HG03135 (cell line): ENCODE measurements around the gene ZMYND11.

Source experiments
- ATAC-seq: cut with Tn5 transposase; IDR thresholded peaks from one replicate; pipeline ENCODE4 v1.9.1; 2021; ENCODE audit warnings: mild to moderate bottlenecking, moderate library complexity; ENCODE audit not compliant: unreplicated experiment

Gene ZMYND11

DNA sequence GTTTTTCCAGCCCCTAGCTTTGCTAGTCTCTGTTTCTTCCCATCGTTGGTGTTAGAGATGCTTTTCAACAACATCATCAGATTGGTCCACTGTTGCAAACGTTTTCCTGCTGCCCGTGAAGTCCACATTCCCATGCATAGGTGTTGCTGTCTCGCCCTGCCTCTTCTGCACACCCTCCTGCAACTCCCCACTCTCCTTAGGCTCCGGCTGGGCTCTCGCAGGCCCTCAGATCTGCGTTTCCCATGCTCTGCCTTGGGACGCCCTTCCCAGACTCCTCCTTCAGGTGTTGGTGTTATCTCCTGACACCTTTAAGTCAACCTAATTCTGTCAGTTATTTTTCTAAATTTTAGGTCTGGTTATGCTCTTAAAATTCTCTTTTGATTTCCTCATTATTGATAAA lies 55.0 kb downstream of the ZMYND11 start:
- no peak for ATAC-seq

- ATAC-seq: no peak
Measured at GRCh38 chr10:191703-192518, 56.7 kb downstream of the ZMYND11 start.

- no peak for ATAC-seq
Measured at GRCh38 chr10:194281-194680, 59.0 kb downstream of the ZMYND11 start.

DNA sequence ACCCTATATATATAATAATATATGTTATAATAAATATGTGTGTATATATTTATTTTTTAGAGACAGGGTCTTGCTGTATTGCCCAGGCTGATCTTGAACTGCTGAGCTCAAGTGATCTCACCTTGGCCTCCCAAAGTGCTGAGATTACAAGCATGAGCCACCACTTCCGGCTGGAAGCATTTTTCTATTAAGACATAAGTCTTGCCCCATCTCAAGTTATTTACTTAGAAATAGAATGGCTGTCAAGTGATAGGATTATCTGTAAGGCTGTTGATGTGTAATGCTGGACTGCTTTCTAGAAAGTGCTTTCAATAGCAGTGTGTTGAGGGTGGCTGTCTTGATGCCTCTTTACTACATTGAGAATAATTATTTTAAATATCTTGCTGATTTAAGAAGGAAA lies 65.2 kb downstream of the ZMYND11 start:
- ATAC-seq: no peak

- ATAC-seq: no peak
Measured at GRCh38 chr10:201328-201771, 66.1 kb downstream of the ZMYND11 start.

GRCh38 chr10:208616-209015 lies 73.4 kb downstream of the ZMYND11 start:
- no peak for ATAC-seq

- ATAC-seq: no peak
Measured at GRCh38 chr10:209357-209756, 74.1 kb downstream of the ZMYND11 start.

GRCh38 chr10:210297-210696 lies 75.0 kb downstream of the ZMYND11 start:
- no peak for ATAC-seq

- no peak for ATAC-seq
Measured at GRCh38 chr10:215444-215843, 80.2 kb downstream of the ZMYND11 start.

DNA sequence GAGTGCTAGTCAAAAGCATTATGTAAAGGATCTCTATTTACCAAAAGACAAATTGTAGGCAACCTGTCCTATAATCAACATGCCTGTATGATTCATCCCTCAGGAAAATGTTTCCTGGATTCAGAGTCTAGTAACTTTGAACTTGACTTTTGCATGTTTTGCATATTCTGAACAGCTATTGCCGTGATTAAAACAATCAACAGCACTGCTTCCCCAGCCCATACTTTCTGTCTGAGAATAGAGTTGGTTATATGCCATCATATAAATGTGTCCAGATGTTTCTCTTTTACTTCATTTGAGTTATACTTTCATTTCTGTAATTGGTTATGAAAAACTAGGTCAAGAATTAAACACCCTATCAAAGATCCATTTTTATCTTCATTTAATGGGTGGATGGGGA lies 83.5 kb downstream of the ZMYND11 start:
- no peak for ATAC-seq

DNA sequence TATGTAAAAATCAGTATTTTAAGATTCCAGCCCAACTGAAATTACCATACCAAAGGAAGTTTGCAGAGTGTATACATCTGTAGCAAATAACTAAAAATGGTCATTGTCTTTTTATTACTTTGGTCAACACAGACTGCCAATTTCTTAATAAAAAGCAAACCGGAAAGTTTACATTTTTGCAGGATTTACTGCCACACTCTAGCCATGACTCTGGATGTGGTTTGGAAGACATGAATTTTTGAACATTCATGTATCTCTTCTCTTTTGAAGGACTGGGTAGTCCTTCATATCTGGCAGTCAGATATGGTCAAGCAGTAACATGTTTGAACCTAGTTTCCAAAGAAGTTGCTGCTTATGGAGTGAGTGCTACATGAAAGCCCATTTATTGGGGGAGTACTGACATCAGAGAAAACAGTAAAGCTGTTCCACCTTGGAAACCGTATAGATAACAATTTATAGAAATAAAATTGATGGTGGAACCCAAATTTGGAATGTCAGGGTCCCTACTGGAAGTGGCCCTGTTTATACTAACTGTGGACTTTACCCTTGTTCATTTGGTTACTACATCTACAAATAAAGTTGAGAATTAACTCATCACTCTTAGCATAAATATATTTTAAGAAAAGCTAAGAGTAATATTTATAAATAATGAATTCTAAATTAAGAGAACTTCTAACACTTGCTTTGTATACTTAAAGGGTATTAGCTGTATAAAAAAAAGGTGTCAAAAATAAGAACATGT lies 84.6 kb downstream of the ZMYND11 start:
- no peak for ATAC-seq

DNA sequence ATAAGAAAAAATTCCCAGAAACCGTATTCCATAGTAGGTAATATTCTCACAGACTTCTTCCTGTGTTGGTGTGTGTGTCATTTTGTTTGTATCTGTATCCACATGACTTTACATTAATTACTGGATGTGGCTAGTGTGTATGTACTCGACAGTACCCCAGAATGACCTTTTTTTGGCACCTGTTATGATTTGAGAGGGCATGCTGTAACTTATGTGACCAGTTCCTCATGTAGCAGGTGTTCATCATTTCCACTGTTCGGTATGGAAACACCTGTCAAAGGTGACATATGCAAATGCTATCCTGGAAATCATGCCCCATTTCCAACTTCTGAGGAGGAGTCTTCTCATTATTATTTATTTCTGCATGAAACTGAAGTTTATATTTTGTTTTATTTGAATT lies 89.3 kb downstream of the ZMYND11 start:
- no peak for ATAC-seq

DNA sequence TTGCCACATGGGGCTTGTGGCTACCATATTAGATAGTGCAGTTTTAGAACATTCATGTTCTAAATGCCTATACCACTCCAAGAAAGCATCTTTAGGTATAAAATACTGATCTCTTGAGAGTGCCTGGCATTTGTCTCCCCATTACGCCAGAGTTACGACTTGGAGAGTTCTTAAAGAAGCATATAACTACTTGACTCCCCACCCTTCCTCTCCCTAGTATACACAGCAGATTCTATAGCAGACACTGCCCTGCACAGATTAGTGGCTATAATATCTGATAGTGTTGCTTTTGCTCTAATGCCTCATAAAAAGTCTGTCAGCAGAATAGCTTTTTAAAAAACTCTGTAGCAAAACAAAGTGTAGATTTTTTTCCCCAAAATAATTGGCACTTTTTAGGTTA lies 90.8 kb downstream of the ZMYND11 start:
- ATAC-seq: no peak

DNA sequence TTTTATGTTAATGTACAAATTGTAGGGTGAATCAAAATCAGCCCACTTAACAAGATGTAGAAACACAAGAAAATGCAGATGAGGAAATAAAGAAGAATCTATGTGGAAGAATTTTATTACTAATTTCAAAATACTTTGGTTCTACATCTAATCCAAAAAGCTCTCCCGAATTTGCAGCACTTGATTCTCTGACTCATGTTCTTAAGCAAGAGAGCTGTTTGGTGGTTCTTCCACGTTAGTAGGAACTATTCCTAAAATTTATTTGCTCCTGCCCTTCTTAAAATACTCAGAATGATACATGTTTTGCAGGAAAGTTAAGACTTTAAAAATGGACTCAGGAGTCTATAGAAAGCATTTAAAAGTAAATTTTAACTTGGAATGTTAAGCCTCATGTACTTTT lies 91.8 kb downstream of the ZMYND11 start:
- ATAC-seq: no peak

GRCh38 chr10:228366-228765 lies 93.1 kb downstream of the ZMYND11 start:
- no peak for ATAC-seq

DNA sequence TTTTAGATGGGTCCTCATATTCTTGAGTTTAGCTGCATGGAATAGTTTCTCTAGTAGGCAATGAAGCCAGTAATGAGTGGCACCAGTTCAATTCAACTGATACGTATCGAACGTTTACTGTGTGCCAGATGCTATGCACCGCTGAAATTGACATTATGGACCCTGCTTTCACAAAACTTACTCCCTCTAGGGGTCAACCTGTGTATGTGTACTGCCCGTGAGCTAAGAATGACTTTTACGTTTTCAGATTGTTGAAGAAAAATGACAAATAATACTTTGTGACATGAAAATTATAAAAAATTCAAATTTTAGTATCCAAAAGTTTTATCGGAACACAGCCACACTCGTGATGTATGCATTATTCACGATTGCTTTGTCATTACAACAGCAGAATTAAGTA lies 95.5 kb downstream of the ZMYND11 start:
- ATAC-seq: no peak

DNA sequence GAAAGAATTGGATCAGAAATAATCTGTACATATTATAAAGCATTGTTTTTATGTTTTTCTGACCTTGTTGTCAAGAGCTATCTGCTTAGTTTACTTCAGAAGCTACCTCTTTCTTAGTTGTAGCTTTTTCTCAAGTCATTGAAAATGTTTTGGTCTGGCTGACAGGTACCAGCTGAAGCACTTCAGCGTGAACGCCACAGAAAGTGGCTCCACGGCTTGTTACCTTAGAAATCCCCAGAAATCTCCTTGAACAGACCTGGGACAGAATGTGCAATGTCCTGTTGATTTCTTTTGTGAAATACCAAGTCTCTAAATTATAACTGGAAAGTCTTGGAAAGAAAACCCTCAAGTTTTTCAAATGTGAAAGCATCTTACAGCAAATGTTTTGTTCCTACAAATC lies 96.8 kb downstream of the ZMYND11 start:
- no peak for ATAC-seq

- no peak for ATAC-seq
Measured at GRCh38 chr10:232878-233277, 97.6 kb downstream of the ZMYND11 start.

GRCh38 chr10:234708-235406 lies 99.6 kb downstream of the ZMYND11 start:
- no peak for ATAC-seq

DNA sequence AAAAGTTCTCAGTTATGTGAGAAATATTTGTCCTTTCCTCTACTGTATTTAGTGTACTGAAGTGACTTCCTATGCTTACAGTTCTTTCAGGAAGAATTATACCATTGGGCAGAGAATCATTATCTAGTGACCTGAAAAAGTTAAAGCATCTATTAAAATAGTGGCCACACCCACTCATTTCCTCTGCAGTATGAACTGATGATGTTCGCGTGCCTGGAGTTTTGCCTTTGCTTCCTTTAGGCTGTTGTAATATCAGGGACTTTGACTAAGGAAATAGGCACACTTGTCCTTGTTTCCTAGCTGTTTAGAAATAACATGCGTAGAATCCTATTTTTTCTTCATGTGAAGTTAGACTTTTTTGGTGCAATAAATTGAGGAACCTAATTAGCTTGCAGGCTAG lies 100.7 kb downstream of the ZMYND11 start:
- ATAC-seq: no peak

DNA sequence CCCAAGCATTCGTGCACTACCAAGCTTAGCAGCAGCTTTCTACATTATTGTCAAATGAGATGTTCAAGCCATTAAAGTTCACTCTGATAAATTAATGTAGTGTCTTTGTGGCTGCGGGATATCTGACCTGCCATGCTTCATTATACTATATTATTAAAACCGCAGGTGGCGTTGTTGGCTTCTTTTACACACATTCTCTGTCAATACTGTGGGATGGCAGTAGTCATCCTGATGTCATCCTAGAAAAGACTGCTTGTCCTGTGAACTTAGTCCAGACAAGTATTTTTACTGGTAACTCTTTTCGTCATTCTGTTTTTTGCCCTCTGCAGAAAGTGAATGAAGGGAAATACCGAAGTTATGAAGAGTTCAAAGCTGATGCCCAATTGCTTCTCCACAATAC lies 103.9 kb downstream of the ZMYND11 start:
- ATAC-seq: no peak

- ATAC-seq: no peak
Measured at GRCh38 chr10:241451-241850, 106.2 kb downstream of the ZMYND11 start.
